ENCODE results near the gene ICAM2.
A peak's percentile ranks its signal among the peaks of the same experiment; 100 is the strongest.

The ICAM2 gene

DNA sequence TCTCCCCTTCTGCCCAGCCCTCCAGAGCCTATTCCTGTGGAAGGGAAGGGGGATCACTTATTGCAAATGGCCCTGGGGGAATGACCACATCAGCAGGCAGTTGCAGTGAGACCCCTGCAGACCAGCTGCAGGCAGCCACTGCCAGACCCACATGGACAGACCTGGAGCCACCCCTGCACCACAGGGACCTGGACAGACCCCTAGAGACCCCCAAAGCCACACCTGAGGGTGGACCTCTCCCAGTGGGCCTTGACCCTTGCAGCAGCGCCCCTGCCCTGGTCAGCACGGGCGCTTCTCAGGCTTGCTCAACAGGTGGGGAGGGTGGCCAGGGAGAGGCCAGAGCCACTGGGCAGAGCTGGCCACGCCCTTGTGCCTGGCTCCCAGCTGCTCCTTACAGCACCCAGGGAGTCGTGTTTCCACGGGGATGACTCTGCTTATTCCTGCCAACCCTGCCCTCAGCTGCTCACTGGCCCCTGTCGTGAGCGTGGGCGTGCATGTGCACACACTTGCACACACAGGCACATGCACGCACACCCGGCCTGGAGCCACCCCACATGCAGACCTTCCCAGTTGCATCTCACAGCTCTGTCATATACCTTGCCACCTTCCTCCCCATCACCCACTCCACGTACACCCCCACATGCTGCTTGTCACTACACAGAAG lies 46.4 kb downstream of the ICAM2 start:
- no peak for DNase-seq

DNA sequence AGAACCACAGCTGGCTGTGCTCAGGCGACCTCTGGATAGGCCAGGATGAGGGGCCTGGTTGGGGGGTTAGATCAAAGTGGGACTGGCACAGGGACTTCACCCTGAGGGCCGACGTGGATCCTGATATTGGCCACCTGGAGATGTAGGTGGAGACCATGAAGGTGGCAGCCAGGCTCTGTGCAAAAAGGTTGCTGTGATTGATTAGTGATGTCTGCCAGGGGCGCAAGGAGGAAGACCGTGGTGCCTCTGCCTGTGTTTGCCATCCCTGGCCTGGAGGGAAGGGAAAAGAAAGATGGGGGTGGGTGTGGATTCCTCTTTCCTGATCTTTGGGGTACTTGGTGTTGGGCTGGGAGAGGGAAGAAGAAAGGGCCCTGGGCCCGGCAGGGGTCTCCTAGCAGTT lies 47.2 kb downstream of the ICAM2 start:
- no peak for DNase-seq

DNA sequence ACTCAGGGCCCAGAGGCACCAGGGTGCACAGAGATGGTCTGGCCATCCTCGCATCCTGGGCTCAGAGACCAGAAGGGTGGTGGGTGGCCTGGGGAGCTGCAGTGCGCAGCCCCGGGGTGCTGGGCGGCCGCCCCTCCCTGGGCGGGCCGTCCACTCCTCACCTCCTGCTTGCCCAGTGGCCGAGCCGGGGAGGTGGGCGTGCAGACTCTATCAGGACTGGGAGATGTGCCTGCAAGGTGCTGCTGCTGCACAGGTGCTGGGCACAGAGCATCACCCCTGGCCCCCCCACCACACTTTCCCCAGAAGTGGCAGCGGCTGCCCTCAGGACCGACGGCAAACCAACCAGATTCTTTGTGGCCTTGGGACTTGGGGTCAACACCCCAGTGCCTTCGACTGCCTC lies 47.6 kb downstream of the ICAM2 start, which contains the start of gene SCN4A:
TSS of gene SCN4A (minus strand) at position 123 of the 400 bp plus-strand sequence. CDS start at position 46, 77 bp downstream.
- no peak for DNase-seq

DNA sequence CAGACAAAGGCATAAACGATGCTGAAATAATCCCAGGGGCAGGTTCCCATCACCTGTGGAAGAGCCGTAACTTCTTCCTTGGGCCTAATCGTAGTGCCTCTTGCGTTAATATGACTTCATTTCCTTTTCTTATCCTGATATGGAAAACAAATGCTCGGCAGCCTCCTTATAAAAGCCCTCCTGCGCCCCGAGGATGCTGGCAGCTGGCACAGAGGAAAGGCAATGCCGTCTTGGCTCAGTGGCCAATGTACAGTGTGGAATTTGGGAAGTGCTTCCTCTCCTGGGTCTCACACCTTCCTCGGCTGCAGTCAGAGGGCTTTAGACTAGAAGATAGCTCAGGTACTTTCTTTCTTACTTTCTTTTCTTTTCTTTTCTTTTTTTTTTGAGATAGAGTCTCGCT lies 51.2 kb downstream of the ICAM2 start:
- no peak for DNase-seq

DNA sequence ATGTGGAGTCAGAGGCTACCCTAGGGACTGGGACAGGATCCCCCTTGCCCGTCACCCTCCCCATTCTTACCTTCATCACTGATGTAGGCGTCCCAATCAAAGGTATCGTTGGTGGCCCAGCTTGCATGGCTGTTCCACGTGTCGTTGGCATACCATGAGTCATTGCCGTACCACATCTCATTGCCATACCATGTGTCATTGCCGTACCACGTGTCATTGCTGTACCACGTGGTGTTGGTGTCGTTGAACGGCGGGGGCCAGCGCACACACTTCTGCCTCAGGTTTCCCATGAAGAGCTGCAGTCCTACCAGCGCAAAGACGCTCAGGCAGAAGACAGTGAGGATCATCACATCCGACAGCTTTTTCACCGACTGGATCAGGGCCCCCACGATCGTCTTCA lies 52.5 kb downstream of the ICAM2 start:
- no peak for DNase-seq

DNA sequence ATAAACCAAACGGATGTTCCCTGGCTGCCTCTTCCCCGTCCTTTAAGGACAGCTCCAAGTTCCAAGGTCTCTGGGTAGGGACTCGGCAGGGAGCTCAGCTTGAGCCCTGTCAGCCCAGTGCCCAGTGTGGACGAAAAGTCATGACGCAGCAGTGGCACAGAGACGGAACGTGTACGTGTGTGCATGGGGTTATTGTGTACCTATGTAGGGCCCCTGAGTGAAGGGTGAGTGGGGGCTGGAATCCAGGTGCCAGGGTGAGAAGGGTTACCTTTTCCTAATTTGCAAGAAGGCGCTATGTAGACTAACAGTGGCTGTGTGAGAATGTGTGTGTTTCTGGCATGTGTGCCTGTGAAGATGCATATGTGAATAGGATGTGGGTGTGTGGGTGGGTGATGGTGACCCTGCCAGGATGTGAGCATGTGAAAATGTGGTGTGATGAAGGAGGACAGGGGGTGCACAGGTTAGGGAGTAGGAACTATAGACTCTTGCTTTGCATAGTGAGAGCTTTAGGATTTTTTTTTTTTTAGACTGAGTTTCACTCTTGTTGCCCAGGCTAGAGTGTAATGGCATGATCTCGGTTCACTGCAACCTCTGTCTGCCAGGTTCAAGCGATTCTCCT lies 53.7 kb downstream of the ICAM2 start:
- no peak for DNase-seq

DNA sequence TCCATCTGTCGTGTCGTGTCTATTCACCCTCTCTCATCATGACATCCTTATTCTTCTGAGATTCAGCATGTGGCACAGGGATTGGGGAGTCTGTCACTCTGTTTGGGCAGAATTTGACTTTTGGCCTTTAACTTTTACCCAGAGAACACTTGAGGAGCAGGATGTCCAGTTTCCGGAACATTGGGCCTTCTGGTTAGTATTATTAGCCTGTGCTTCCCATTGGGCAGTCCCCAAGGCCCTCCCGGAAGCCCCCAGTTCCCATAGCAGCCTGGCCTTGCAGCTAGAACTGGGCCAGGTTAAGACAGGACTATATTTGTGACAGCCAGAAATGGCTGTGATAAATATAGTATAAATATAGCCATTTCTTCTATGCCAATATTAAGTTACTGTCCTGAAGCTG lies 57.3 kb downstream of the ICAM2 start:
- no peak for DNase-seq

DNA sequence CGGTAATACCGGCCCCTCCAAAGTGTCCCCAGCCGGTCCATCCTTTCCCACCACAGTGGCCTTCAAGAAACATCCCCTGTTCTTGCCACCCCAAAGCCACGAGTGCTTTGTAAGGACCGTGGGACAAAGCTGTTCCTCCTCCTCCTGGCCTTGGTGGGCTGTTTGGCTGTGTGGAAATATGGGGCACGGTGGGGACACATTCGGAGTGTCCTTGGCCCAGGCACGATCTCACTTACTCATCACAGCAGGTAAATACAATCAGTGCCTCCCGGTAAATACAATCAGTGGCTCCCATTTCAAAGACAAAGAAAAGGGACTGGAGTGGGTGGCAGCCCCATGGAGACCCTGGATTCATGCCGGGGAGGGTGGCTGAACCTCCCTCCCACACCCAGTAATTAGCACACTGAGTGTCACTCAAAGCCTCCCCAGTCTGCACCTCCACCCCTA lies 58.1 kb downstream of the ICAM2 start:
- DNase-seq, result no peak

DNA sequence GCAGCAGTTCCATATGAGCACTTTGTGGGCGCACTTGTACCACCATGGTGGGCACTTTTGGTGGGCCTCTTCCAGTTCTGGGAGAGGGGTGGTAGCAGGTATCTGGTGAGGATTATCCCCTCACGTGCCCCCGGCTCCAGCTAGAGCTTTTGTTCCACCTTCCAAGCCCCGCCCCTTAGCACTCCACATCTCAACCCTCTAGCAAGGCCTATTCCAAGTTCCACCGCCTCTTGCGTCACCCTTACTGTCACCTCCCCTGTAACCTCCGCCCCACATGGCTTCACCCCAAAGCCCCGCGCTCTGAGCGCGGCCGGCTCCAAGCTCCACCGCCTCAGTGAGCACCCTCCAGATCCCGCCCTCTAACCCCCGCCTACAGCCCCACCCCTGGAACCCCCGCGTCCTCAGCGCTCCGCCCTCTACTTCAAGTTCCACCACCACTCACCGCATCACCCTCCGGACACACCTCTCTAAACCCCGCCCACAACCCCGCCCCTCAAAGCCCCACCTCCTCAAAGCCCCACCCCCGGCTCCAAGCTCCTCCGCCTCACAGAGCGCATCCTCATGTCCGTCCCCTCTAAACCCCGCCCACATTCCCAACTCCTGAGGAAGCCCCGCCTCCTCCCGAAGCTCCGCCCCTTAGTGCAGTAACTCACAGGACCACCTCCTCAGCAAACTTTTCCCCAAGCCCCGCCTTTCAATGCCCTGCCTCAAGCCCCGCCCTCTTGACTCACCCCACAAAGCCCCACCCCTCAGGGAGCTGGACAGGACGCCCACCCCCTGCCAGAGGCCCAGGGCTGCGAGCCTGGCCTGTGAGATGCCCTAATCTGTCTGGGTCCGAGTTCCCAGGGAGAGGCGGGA lies 58.8 kb downstream of the ICAM2 start:
- DNase-seq, result peak; percentile 60

DNA sequence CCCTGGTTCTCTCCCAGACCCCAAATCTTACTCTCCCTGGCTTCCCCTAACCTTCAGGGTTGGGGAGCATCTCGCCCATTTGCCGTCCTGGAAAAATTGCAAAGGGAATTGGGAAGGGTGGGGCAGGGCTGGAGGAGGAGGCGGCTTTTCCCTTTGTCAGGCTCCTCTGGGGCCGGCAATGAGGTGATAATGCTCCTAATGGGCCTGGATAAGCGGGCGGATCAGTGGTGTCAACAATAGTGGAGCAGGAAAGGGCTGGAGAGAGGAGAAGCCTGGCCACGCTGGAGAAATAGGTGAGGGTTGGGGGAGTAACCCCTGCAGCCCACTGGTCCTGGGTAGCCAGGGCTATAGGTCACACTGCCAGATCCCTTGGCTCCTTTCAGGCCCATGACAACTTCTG lies 60.0 kb downstream of the ICAM2 start:
- no peak for DNase-seq

DNA sequence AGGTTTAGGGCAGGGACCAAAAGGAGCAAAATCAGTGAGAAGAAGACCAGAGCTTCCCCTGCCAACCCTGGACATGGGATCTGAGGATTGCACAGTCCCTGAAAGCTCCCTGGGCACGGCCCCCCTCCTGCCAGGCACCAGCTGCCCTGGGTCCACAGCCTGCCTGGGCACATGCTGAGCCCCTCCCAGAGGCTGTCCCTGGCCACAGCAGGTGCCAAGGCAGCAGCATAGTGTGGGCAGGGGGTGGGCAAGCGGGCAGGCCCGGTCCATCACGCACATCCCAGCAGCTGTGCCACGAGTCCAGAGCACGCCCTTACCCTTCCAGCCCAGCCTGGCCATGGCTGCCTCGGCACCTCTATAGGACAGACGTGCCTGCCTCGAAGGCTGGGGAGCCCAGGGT lies 60.4 kb downstream of the ICAM2 start:
- no peak for DNase-seq

DNA sequence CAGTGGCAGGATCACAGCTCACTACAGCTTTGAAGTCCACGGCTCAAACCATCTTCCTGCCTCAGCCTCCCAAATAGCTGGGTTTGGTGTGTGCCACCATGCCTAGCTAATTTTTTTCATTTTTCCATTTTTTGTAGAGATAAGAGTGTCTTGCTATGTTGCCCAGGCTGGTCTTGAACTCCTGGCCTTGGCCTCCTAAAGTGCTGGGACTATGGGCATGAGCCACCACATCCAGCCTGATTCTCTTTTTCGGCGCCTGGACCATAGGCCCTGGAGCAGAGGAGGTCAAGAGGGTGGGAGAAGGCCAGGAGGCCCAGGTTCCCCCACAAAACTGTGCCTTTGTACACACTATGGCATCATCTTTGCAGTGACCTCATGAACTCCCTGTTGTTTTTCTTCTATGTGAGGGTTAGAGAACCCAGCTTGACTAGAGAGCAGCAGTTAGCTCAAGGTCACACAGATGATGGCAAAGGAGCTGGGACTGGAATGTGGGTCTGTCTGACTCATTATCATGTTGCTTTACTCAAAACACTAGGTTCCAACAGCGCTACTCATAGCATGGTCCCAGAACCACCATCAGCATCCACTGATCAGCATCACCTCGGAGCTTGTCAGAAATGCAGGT lies 64.0 kb downstream of the ICAM2 start:
- DNase-seq, result peak; percentile 39

DNA sequence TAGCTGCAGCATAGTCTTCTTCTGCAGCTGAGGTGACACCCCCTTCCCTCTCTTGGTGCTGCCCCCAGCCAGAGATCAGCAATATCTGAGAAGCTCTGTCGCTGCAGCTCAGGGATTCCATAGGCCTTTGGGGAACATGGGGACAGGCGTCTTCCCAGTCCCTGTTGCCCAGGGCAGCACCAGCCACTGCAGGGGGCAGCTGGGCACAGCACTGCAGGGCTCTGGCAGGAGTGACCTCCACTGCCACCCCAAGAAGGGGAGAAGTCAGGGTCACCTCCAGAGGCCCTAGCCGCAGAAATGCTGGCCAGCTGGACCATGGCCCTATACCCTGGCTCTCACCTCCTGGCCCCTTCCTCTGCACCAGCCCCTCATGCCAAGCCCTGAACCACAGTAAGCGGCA lies 64.6 kb downstream of the ICAM2 start:
- DNase-seq, result no peak

DNA sequence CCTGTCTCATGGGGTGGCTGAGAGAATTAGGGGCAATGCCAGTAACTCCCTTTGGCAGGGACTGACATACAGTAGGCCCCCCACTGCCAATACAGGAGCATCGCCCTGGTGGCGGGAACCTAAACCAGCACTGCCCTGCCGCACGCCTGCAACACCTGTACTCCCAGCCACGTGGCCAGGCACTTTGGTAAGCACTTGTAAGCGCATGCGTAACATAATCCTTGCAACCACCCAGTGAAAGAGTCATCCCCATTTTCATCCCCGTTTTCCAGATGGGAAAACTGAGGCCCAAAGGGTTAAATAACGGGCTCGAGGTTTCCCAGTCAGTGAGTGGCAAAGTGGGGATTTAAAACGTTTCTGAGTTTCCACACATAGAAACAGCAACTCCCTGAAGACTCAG lies 65.2 kb downstream of the ICAM2 start:
- no peak for DNase-seq

DNA sequence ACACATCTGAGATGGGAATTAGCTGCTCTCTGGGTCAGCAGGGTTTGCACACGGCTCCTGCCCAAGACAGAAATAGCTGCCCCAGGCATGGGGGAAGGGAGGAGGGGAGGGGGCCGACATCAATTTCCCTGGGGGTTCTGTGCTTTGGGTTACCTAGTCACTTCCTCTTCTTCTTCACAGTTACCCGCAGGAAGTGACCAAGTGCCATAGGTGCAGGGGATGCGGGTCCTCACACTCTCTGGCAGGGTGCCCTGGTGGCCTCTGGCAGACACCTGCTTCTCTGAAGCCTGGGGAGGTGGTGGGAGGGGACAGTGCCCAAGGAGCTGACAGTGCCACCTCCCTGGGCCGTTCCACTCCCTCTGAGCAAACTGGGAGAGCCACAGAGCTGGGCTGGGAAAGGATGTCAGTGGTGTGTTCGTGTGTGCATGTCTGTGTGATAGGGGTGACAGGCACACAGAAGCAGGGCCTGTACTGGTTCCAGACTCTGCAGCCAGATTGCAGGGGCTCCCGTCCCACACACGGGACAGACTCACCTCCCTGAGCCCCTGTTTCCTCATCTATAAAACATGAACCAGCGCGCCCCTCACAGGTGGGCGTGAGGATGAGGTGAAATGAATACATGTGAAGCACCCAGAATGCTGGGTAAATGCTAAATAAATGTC lies 65.9 kb downstream of the ICAM2 start:
- no peak for DNase-seq

All from fibroblast of upper back skin (primary cell).